NB4 (cell line): ENCODE measurements around the gene OSBP2.
A peak's percentile ranks its signal among the peaks of the same experiment; 100 is the strongest.

Experiments used
- DNase-seq: peaks from one replicate; pipeline ENCODE4 v3.0.0; 2010; ENCODE audit warnings: low read depth
- H3K4me3 ChIP-seq: one replicate; pipeline ENCODE4 v1.5.1; 2011; ENCODE audit warnings: mild to moderate bottlenecking, low read depth, low read length, moderate library complexity
- CTCF ChIP-seq: IDR thresholded peaks from one replicate; pipeline ENCODE4 v1.5.1; 2012; ENCODE audit warnings: low read depth, low read length
- MAX ChIP-seq: IDR thresholded peaks from 2 replicates; pipeline ENCODE4 v1.6.1; 2011; ENCODE audit warnings: low read depth, low read length
- MYC ChIP-seq: IDR thresholded peaks from 2 replicates; pipeline ENCODE4 v1.6.1; 2011; ENCODE audit warnings: low read depth, low read length
- POLR2A ChIP-seq: IDR thresholded peaks from 2 replicates; pipeline ENCODE4 v1.6.1; 2011; ENCODE audit warnings: mild to moderate bottlenecking; ENCODE audit not compliant: insufficient read length; ENCODE audit errors: extremely low read depth

OSBP2 gene

GRCh38 chr22:30681831-30682230, 12.8 kb upstream of the OSBP2 start:
- TF ChIP-seq POLR2A: no peak
- no peak for TF ChIP-seq CTCF
- no peak for TF ChIP-seq MAX
- no peak for TF ChIP-seq MYC
- no peak for DNase-seq
- no peak overlapping the region for H3K4me3 ChIP-seq

GRCh38 chr22:30685178-30685577, 9.5 kb upstream of the OSBP2 start:
- no peak for TF ChIP-seq POLR2A
- TF ChIP-seq MYC: no peak
- TF ChIP-seq MAX: no peak
- TF ChIP-seq CTCF: no peak
- no peak overlapping the region for H3K4me3 ChIP-seq
- DNase-seq: no peak

- H3K4me3 ChIP-seq: no peak overlapping the region
- DNase-seq: no peak
- TF ChIP-seq MYC: no peak
- no peak for TF ChIP-seq CTCF
- TF ChIP-seq MAX: no peak
- no peak for TF ChIP-seq POLR2A
Measured at GRCh38 chr22:30687358-30687757, 7.3 kb upstream of the OSBP2 start.

GRCh38 chr22:30689622-30690021, 5.1 kb upstream of the OSBP2 start:
- TF ChIP-seq CTCF (no peak), MAX (no peak), MYC (no peak), POLR2A (no peak)
- no peak overlapping the region for H3K4me3 ChIP-seq
- DNase-seq: no peak

- no peak for DNase-seq
- TF ChIP-seq MYC: no peak
- no peak for TF ChIP-seq CTCF
- TF ChIP-seq MAX: no peak
- TF ChIP-seq POLR2A: no peak
- no peak overlapping the region for H3K4me3 ChIP-seq
Measured at GRCh38 chr22:30691204-30691603, 3.5 kb upstream of the OSBP2 start.

GRCh38 chr22:30694171-30694639, 469 bp upstream of the OSBP2 start:
- no peak overlapping the region for H3K4me3 ChIP-seq
- peak; percentile 8 for DNase-seq
- no peak for TF ChIP-seq MYC
- TF ChIP-seq MAX: no peak
- no peak for TF ChIP-seq POLR2A
- no peak for TF ChIP-seq CTCF
